H9 (cell line): ENCODE results near the gene ANO6. TPM values are rescaled to one million over a fixed set of nuclear protein-coding genes. Genes with fewer than 3 reads are reported as not detected.

Source experiments
- DNase-seq: peaks from one replicate; pipeline ENCODE4 v3.0.0-alpha.2; 2017
- H2AFZ ChIP-seq: one replicate; pipeline ENCODE4 v1.6.1; 2013; ENCODE audit warnings: mild to moderate bottlenecking, low read length, control low read depth, moderate library complexity
- H2AK5ac ChIP-seq: 2 replicates; pipeline ENCODE4 v1.6.1; 2013; ENCODE audit warnings: low read length, control low read depth, mixed read lengths; ENCODE audit not compliant: insufficient read length
- H2BK120ac ChIP-seq: one replicate; pipeline ENCODE4 v1.6.1; 2013; ENCODE audit warnings: low read depth, mild to moderate bottlenecking, low read length, control low read depth, inconsistent platforms; ENCODE audit not compliant: poor library complexity, severe bottlenecking
- H2BK12ac ChIP-seq: 2 replicates; pipeline ENCODE4 v1.6.1; 2013; ENCODE audit warnings: low read length, control low read depth, mixed read lengths, low read depth; ENCODE audit not compliant: insufficient read length
- H2BK15ac ChIP-seq: 2 replicates; pipeline ENCODE4 v1.6.1; 2013; ENCODE audit warnings: low read depth, low read length, control low read depth
- H2BK20ac ChIP-seq: one replicate; pipeline ENCODE4 v1.6.1; 2013; ENCODE audit warnings: low read depth, mild to moderate bottlenecking, low read length, control low read depth, inconsistent platforms; ENCODE audit not compliant: poor library complexity, severe bottlenecking
- H2BK5ac ChIP-seq: 2 replicates; pipeline ENCODE4 v1.6.1; 2013; ENCODE audit warnings: low read length, control low read depth, mixed read lengths; ENCODE audit not compliant: insufficient read length
- H3K14ac ChIP-seq: 2 replicates; pipeline ENCODE4 v1.6.1; 2013; ENCODE audit warnings: low read length, control low read depth; ENCODE audit not compliant: insufficient read depth
- H3K18ac ChIP-seq: 2 replicates; pipeline ENCODE4 v1.6.1; 2013; ENCODE audit warnings: low read depth, mild to moderate bottlenecking, mixed read lengths, low read length, control low read depth; ENCODE audit not compliant: insufficient read length
- H3K23ac ChIP-seq: 2 replicates; pipeline ENCODE4 v1.6.1; 2013; ENCODE audit warnings: low read length, control low read depth, mixed read lengths, low read depth; ENCODE audit not compliant: insufficient read length
- H3K23me2 ChIP-seq: 2 replicates; pipeline ENCODE4 v1.6.1; 2013; ENCODE audit warnings: low read depth, mild to moderate bottlenecking, mixed read lengths, low read length, control low read depth; ENCODE audit not compliant: insufficient read length, poor library complexity, severe bottlenecking
- H3K27ac ChIP-seq: 2 replicates; pipeline ENCODE4 v1.5.1; 2013; ENCODE audit warnings: low read length, control low read depth, mixed read lengths, low read depth; ENCODE audit not compliant: insufficient read length
- H3K27me3 ChIP-seq: 2 replicates; pipeline ENCODE4 v1.6.1; 2013; ENCODE audit warnings: low read length, control low read depth, inconsistent platforms; ENCODE audit not compliant: insufficient read depth
- H3K4ac ChIP-seq: 2 replicates; pipeline ENCODE4 v1.6.1; 2013; ENCODE audit warnings: low read depth, mild to moderate bottlenecking, control low read depth, inconsistent platforms, low read length, moderate library complexity
- H3K4me1 ChIP-seq: 2 replicates; pipeline ENCODE4 v1.6.1; 2013; ENCODE audit warnings: low read length, control low read depth, inconsistent platforms; ENCODE audit not compliant: insufficient read depth
- H3K4me2 ChIP-seq: 2 replicates; pipeline ENCODE4 v1.6.1; 2013; ENCODE audit warnings: low read length, control low read depth, mixed read lengths; ENCODE audit not compliant: insufficient read length, insufficient read depth
- H3K56ac ChIP-seq: 2 replicates; pipeline ENCODE4 v1.6.1; 2013; ENCODE audit warnings: low read depth, mild to moderate bottlenecking, mixed read lengths, low read length, control low read depth; ENCODE audit not compliant: insufficient read length
- H3K79me1 ChIP-seq: 2 replicates; pipeline ENCODE4 v1.6.1; 2013; ENCODE audit warnings: low read depth, mild to moderate bottlenecking, moderate library complexity, low read length, control low read depth, inconsistent platforms; ENCODE audit not compliant: insufficient read depth, poor library complexity, severe bottlenecking
- H3K79me2 ChIP-seq: 2 replicates; pipeline ENCODE4 v1.6.1; 2013; ENCODE audit warnings: low read length, control low read depth, inconsistent platforms; ENCODE audit not compliant: insufficient read depth
- H3K9ac ChIP-seq: 2 replicates; pipeline ENCODE4 v1.6.1; 2013; ENCODE audit warnings: low read length, control low read depth, mixed read lengths; ENCODE audit not compliant: insufficient read length; ENCODE audit errors: extremely low read depth
- H3K9me3 ChIP-seq: one replicate; pipeline ENCODE4 v1.6.1; 2013; ENCODE audit warnings: low read depth, low read length, inconsistent platforms; ENCODE audit not compliant: control insufficient read depth
- H3T11ph ChIP-seq: one replicate; pipeline ENCODE4 v1.6.1; 2013; ENCODE audit warnings: mild to moderate bottlenecking, low read length, control low read depth, inconsistent platforms
- H4K20me1 ChIP-seq: one replicate; pipeline ENCODE4 v1.6.1; 2013; ENCODE audit not compliant: control insufficient read depth, insufficient read length, insufficient read depth
- H4K5ac ChIP-seq: 2 replicates; pipeline ENCODE4 v1.6.1; 2013; ENCODE audit warnings: low read depth, mild to moderate bottlenecking, mixed read lengths, low read length, control low read depth; ENCODE audit not compliant: insufficient read length
- H4K8ac ChIP-seq: replicated peaks from 2 replicates; pipeline ENCODE4 v1.6.1; 2013; ENCODE audit warnings: low read length, control low read depth, mixed read lengths, low read depth; ENCODE audit not compliant: insufficient read length
- H4K91ac ChIP-seq: 2 replicates; pipeline ENCODE4 v1.6.1; 2013; ENCODE audit warnings: low read depth, mild to moderate bottlenecking, moderate library complexity, mixed read lengths, low read length, control low read depth; ENCODE audit not compliant: insufficient read length
- H3K27ac Mint-ChIP-seq, 3 experiments: 2 replicates in 2 of 3; 3 replicates in 1 of 3; pipeline ENCODE4 v1.8.0; 2020 to 2021; ENCODE audit warnings: mixed read lengths in 3 of 3, mild to moderate bottlenecking in 1 of 3, moderate library complexity in 1 of 3
- H3K27me3 Mint-ChIP-seq: 2 replicates; pipeline ENCODE4 v1.8.0; 2021; ENCODE audit warnings: low read depth, mild to moderate bottlenecking, moderate library complexity, mixed read lengths
- H3K36me3 Mint-ChIP-seq, 3 experiments: 2 replicates in 2 of 3; 3 replicates in 1 of 3; pipeline ENCODE4 v1.8.0; 2020 to 2021; ENCODE audit warnings: low read depth in 3 of 3, mixed read lengths in 3 of 3; ENCODE audit not compliant: insufficient read depth in 1 of 3
- H3K4me1 Mint-ChIP-seq, 2 experiments: 2 replicates each; pipeline ENCODE4 v1.8.0; 2020; ENCODE audit warnings: mixed read lengths in 2 of 2
- H3K4me3 Mint-ChIP-seq, 2 experiments: 2 replicates in 1 of 2; 3 replicates in 1 of 2; pipeline ENCODE4 v1.8.0; 2020 to 2021; ENCODE audit warnings: mild to moderate bottlenecking in 2 of 2, mixed read lengths in 2 of 2, moderate library complexity in 1 of 2
- H3K9me3 Mint-ChIP-seq, 2 experiments: 2 replicates in 1 of 2; 3 replicates in 1 of 2; pipeline ENCODE4 v1.8.0; 2020; ENCODE audit warnings: mild to moderate bottlenecking in 2 of 2, mixed read lengths in 2 of 2, moderate library complexity in 1 of 2
- CTCF ChIP-seq: fragments of 200-600 bp; sonication (generic); conservative IDR thresholded peaks from 3 replicates; pipeline ENCODE4 v1.8.0; 2021; ENCODE audit warnings: antibody characterized with exemption, mild to moderate bottlenecking
- WGBS: extraction: QIAGEN DNeasy Blood & Tissue Kit; methylation state at CpG from one replicate; pipeline ENCODE4 v1.1.7; 2013; ENCODE audit warnings: missing lambda C conversion rate, low lambda C conversion rate, mixed read lengths; ENCODE audit not compliant: insufficient read length; ENCODE audit errors: extremely low coverage; 5-methylcytosine and 5-hydroxymethylcytosine counted together
- total RNA-seq: library from RNA; stranded (reverse); gene quantifications from 2 replicates; pipeline ENCODE4 v1.2.1, GENCODE V29; 2021

ANO6 gene
- total RNA-seq, 1 experiment from 2014 or later = 24.3 TPM

GRCh38 chr12:45214749-45215418 lies 1.0 kb upstream of the ANO6 start:
- Mint-ChIP-seq H3K27ac (peak overlapping the region; percentile 94 to 96 (median 94); a peak in 5 of 7 replicates), H3K27me3 (no peaks in the 10 kb centered on the region), H3K4me3 (peak overlapping the region; percentile 84 to 92), H3K36me3 (no peaks in the 10 kb centered on the region), H3K9me3 (no peaks in the 10 kb centered on the region; a peak in 1 of 5 replicates), H3K4me1 (peaks cover 36 to 39% of the 10 kb centered on the region in 2 experiments)
- Histone ChIP-seq H2BK5ac (no peak overlapping the region), H4K91ac (no peak overlapping the region), H3K79me2 (peaks cover 18% of the 10 kb centered on the region; the same call in 1 of the 2 replicates), H4K8ac (no peak overlapping the region), H2AFZ (peak overlapping the region; percentile 66), H3K23ac (no peak overlapping the region), H2BK12ac (no peak overlapping the region), H3K4me2 (peak overlapping the region; percentile 82), H3K79me1 (no peaks in the 10 kb centered on the region), H3K4ac (no peak overlapping the region), H3T11ph (no peak overlapping the region), H2AK5ac (no peak overlapping the region), H3K9me3 (no peaks in the 10 kb centered on the region), H3K14ac (no peak overlapping the region; the same call in 1 of the 2 replicates), H2BK20ac (no peak overlapping the region), H3K56ac (no peak overlapping the region), H3K23me2 (peaks cover 9% of the 10 kb centered on the region), H3K9ac (peak overlapping the region; percentile 88), H2BK120ac (no peak overlapping the region), H4K20me1 (no peaks in the 10 kb centered on the region), H3K4me1 (no peaks in the 10 kb centered on the region; the same call in 1 of the 2 replicates), H3K18ac (no peak overlapping the region), H4K5ac (no peak overlapping the region), H3K27ac (no peak overlapping the region), H3K27me3 (no peaks in the 10 kb centered on the region), H2BK15ac (no peak overlapping the region)
- TF ChIP-seq CTCF = no peak
- DNase-seq = no peak
- no CpG with 5 or more reads among the region's 11 CpGs for WGBS
